SK-N-SH (cell line): ENCODE measurements around the gene IL31RA.

Experiments
- PBX3 ChIP-seq: IDR thresholded peaks from 2 replicates; pipeline ENCODE4; 2012
- RCOR1 ChIP-seq: fragments of 150-350 bp; IDR thresholded peaks from 2 replicates; pipeline ENCODE4 v1.6.1; 2017; ENCODE audit warnings: antibody characterized with exemption, low read length
- TEAD4 ChIP-seq: IDR thresholded peaks from 2 replicates; pipeline ENCODE4 v1.4.0; 2012; ENCODE audit warnings: mild to moderate bottlenecking, borderline replicate concordance; ENCODE audit not compliant: insufficient read depth
- TF ChIP-seq, protein P1 (sequence below): fragments of 150-350 bp; IDR thresholded peaks from 2 replicates; pipeline ENCODE4 v1.6.1; 2017; ENCODE audit warnings: antibody characterized with exemption, low read length, low read depth, borderline replicate concordance

GRCh38 chr5:55829956-55830355, 21.2 kb upstream of the IL31RA start:
- TF ChIP-seq, protein P1, sequence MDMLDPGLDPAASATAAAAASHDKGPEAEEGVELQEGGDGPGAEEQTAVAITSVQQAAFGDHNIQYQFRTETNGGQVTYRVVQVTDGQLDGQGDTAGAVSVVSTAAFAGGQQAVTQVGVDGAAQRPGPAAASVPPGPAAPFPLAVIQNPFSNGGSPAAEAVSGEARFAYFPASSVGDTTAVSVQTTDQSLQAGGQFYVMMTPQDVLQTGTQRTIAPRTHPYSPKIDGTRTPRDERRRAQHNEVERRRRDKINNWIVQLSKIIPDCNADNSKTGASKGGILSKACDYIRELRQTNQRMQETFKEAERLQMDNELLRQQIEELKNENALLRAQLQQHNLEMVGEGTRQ = no peak
- TF ChIP-seq PBX3 (no peak), RCOR1 (no peak), TEAD4 (no peak)
